ENCODE measurements around the gene PACS1.

Gene PACS1

GRCh38 chr11:66279092-66279734, 209.1 kb downstream of the PACS1 start:
- DNase-seq, result no peak

- DNase-seq, result no peak
Observed at GRCh38 chr11:66280428-66280827, 210.4 kb downstream of the PACS1 start.

GRCh38 chr11:66281001-66281400, 210.9 kb downstream of the PACS1 start:
- DNase-seq, result no peak

- no peak for DNase-seq
Observed at GRCh38 chr11:66281776-66282467, 211.8 kb downstream of the PACS1 start.

GRCh38 chr11:66282468-66283455, 212.7 kb downstream of the PACS1 start:
- DNase-seq, result peak; percentile 95

GRCh38 chr11:66283461-66284105, 213.5 kb downstream of the PACS1 start:
- DNase-seq, result no peak

- no peak for DNase-seq
Observed at GRCh38 chr11:66284526-66285078, 214.5 kb downstream of the PACS1 start.

GRCh38 chr11:66285250-66285947, 215.3 kb downstream of the PACS1 start:
- DNase-seq, result no peak

- no peak for DNase-seq
Observed at GRCh38 chr11:66286699-66287098, 216.6 kb downstream of the PACS1 start.

GRCh38 chr11:66287211-66287888, 217.3 kb downstream of the PACS1 start:
- no peak for DNase-seq

GRCh38 chr11:66287889-66288670, 218.0 kb downstream of the PACS1 start:
- no peak for DNase-seq

- peak; percentile 100 for DNase-seq
Observed at GRCh38 chr11:66288671-66289547, 218.8 kb downstream of the PACS1 start, which contains the start of gene YIF1A. YIF1A (minus strand) TSS chr11:66289143; CDS start chr11:66288985, 158 bp downstream.

GRCh38 chr11:66289548-66290329, 219.7 kb downstream of the PACS1 start:
- no peak for DNase-seq

- DNase-seq, result no peak
Observed at GRCh38 chr11:66290330-66290621, 220.2 kb downstream of the PACS1 start.

- no peak for DNase-seq
Observed at GRCh38 chr11:66291303-66291705, 221.2 kb downstream of the PACS1 start.

GRCh38 chr11:66291706-66292542, 221.9 kb downstream of the PACS1 start, which contains the start of gene TMEM151A:
TMEM151A (plus strand) TSS chr11:66291894; CDS start chr11:66292014, 120 bp downstream.
- no peak for DNase-seq

- DNase-seq, result no peak
Observed at GRCh38 chr11:66292543-66293332, 222.7 kb downstream of the PACS1 start.

Data from fibroblast of skin of right biceps (primary cell).